SK-N-DZ (cell line): Measurements from ENCODE around the gene PON2. TPM values are rescaled to one million over a fixed set of nuclear protein-coding genes. Genes with fewer than 3 reads are reported as not detected.
"Not testable (repeated sequence)": the region's sequence is repeated elsewhere in the genome, so short reads cannot be mapped to it uniquely, and the experiment has no call there.

Experiments used
- DNase-seq: peaks from one replicate; pipeline ENCODE4 v3.0.0-alpha.2; 2015; ENCODE audit warnings: low spot score
- polyA plus RNA-seq, 2 experiments: library from polyadenylated mRNA; depleted of rRNA; stranded (reverse); fragments of >200 nt; gene quantifications; 2 replicates each; pipeline ENCODE4 v1.2.3, GENCODE V29; 2014

PON2 gene
- polyA plus RNA-seq (2014; cell fraction: cytosol; rRNA removed), result 11.8 and 13.3 TPM in 2 replicates
- 27.6 and 31.9 TPM in 2 replicates for polyA plus RNA-seq (2014; cell fraction: nucleus; rRNA removed)

- peak; percentile 75 for DNase-seq
These were observed at the start of gene PON2 for GRCh38 chr7:95434557-95435421. Gene PON2, minus strand, starts transcription at chr7:95435028. Its CDS starts 77 bp downstream, at chr7:95434951.

GRCh38 chr7:95482424-95482823, 47.6 kb upstream of the PON2 start:
- DNase-seq, result no peak

GRCh38 chr7:95481271-95482165, 46.7 kb upstream of the PON2 start:
- DNase-seq, result peak; percentile 22

GRCh38 chr7:95479992-95480624, 45.3 kb upstream of the PON2 start:
- DNase-seq, result no peak

GRCh38 chr7:95478272-95479037, 43.6 kb upstream of the PON2 start:
- peak; percentile 35 for DNase-seq

GRCh38 chr7:95476904-95477594, 42.2 kb upstream of the PON2 start:
- peak; percentile 79 for DNase-seq

GRCh38 chr7:95476072-95476847, 41.4 kb upstream of the PON2 start:
- no peak for DNase-seq

GRCh38 chr7:95473276-95473985, 38.6 kb upstream of the PON2 start:
- no peak for DNase-seq

GRCh38 chr7:95472581-95473161, 37.8 kb upstream of the PON2 start:
- DNase-seq, result no peak

- DNase-seq, result no peak
These were observed 36.2 kb upstream of the PON2 start for GRCh38 chr7:95471071-95471470.

GRCh38 chr7:95470452-95470851, 35.6 kb upstream of the PON2 start:
- DNase-seq, result no peak

- peak; percentile 87 for DNase-seq
These were observed 35.0 kb upstream of the PON2 start for GRCh38 chr7:95469848-95470247.

GRCh38 chr7:95469187-95469586, 34.4 kb upstream of the PON2 start:
- no peak for DNase-seq

- peak; percentile 27 for DNase-seq
These were observed 33.2 kb upstream of the PON2 start for GRCh38 chr7:95467912-95468607.

- DNase-seq, result not testable (repeated sequence)
These were observed 25.8 kb upstream of the PON2 start for GRCh38 chr7:95460653-95461052.

- no peak for DNase-seq
These were observed 23.1 kb upstream of the PON2 start for GRCh38 chr7:95457947-95458346.

GRCh38 chr7:95454438-95455045, 19.7 kb upstream of the PON2 start:
- DNase-seq, result no peak
